Chondrocyte (in vitro differentiated cells): Measurements from ENCODE around the gene TMTC2. TPM values are rescaled to one million over a fixed set of nuclear protein-coding genes. Genes with fewer than 3 reads are reported as not detected.

Experiments
- DNase-seq: peaks from one replicate; pipeline ENCODE4 v3.0.0; 2021; ENCODE audit warnings: mixed read lengths, low spot score
- H3K27ac Mint-ChIP-seq: one replicate; pipeline ENCODE4 v1.8.0; 2021; ENCODE audit warnings: mild to moderate bottlenecking, moderate library complexity, mixed read lengths; ENCODE audit not compliant: unreplicated experiment
- H3K27me3 Mint-ChIP-seq: 2 replicates; pipeline ENCODE4 v1.8.0; 2021; ENCODE audit warnings: low read depth, mixed read lengths
- H3K36me3 Mint-ChIP-seq: 2 replicates; pipeline ENCODE4 v1.8.0; 2021; ENCODE audit warnings: low read depth, mixed read lengths
- H3K4me1 Mint-ChIP-seq: 2 replicates; pipeline ENCODE4 v1.8.0; 2021; ENCODE audit warnings: low read depth, mild to moderate bottlenecking, mixed read lengths
- H3K4me3 Mint-ChIP-seq: one replicate; pipeline ENCODE4 v1.8.0; 2021; ENCODE audit warnings: mild to moderate bottlenecking, moderate library complexity, mixed read lengths; ENCODE audit not compliant: unreplicated experiment
- H3K9me3 Mint-ChIP-seq: 2 replicates; pipeline ENCODE4 v1.8.0; 2021; ENCODE audit warnings: low read depth, mixed read lengths
- total RNA-seq: library from RNA; stranded (reverse); gene quantifications from 3 replicates; pipeline ENCODE4 v1.2.1, GENCODE V29; 2021
- TF ChIP-seq, protein P1 (sequence below): fragments of 200-600 bp; sonication (generic); IDR thresholded peaks from 2 replicates; pipeline ENCODE4 v1.5.0; 2021; ENCODE audit warnings: antibody characterized with exemption, mild to moderate bottlenecking, moderate library complexity

Gene TMTC2
- total RNA-seq, 1 donor from 2014 or later: 1.4 TPM

DNA sequence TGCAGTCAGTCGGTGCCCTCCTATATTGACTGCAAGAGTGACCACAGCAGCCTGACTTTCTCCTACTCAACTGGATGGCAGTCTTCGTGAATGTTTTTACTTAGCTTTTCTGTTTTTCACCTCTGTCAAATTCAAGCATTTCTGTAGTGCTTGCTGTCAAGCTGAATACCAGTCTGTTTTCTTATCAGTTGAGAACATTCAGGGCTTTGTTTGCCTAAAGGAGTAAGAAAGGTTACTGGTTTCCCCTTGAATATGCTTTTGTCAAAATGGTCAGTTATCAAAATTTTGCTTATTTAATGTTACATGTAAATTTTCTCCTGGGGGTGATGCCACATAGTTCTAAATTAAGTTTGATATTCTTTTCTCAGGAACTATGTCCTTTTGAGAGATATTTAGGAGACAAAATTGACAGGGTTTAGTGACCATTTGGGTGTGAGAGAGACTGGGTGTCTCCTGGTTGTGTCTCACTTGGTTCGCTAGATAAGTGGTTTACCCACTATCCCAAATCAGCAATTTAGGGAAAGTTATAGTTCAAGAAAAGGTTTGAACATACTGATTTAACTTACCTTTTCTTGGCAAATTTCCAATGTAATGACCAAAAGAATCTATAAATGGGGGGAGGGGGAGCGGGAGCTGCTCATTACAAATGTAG, 366.3 kb downstream of the TMTC2 start:
- Mint-ChIP-seq H3K27ac (no peak overlapping the region), H3K4me1 (peaks cover 3% of the 10 kb centered on the region), H3K9me3 (peaks cover 2% of the 10 kb centered on the region), H3K36me3 (no peaks in the 10 kb centered on the region), H3K4me3 (no peak overlapping the region), H3K27me3 (no peaks in the 10 kb centered on the region)
- TF ChIP-seq, protein P1, sequence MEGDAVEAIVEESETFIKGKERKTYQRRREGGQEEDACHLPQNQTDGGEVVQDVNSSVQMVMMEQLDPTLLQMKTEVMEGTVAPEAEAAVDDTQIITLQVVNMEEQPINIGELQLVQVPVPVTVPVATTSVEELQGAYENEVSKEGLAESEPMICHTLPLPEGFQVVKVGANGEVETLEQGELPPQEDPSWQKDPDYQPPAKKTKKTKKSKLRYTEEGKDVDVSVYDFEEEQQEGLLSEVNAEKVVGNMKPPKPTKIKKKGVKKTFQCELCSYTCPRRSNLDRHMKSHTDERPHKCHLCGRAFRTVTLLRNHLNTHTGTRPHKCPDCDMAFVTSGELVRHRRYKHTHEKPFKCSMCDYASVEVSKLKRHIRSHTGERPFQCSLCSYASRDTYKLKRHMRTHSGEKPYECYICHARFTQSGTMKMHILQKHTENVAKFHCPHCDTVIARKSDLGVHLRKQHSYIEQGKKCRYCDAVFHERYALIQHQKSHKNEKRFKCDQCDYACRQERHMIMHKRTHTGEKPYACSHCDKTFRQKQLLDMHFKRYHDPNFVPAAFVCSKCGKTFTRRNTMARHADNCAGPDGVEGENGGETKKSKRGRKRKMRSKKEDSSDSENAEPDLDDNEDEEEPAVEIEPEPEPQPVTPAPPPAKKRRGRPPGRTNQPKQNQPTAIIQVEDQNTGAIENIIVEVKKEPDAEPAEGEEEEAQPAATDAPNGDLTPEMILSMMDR: no peak
- no peak for DNase-seq

DNA sequence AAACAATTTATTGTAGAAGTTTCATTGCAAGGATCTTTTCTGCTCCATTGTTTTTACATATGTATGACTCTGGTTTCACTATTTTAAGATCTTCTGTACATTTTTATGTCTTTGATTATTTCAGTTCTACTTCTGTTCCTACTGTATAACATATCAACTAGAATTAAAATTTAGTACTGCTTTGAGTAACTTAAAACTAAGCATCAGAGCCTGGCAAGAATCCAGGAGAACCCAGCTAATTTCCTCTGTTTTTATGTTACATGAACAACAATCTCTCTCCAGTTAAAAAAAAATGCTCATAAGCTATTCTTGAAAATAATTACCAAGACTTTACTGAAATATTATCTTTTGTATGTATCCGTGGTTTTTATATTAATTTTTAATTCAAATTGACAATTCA, 370.7 kb downstream of the TMTC2 start:
- no peak for DNase-seq
- H3K27me3 Mint-ChIP-seq: no peaks in the 10 kb centered on the region
- no peaks in the 10 kb centered on the region for H3K9me3 Mint-ChIP-seq
- no peaks in the 10 kb centered on the region for H3K36me3 Mint-ChIP-seq
- no peak overlapping the region for H3K27ac Mint-ChIP-seq
- TF ChIP-seq, protein P1: no peak
- H3K4me3 Mint-ChIP-seq: no peak overlapping the region
- no peaks in the 10 kb centered on the region for H3K4me1 Mint-ChIP-seq

DNA sequence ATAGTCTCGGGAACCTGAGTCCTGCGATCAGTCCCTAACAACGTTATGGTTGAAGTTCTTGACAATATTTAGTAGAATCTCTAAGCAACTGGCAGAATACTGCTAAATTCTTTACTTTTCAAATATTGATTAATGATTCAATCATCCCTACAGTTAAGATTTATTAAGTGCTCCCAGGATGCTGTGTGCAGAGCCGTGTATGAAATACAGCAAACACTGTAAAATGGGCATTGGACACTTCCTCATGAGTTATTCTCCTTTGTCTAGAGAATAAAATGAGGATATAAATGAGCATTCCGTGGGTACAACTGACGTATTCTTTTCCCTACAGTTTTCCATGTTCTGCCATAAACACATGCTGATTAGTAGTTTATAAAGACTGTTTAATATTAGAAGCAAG, 372.4 kb downstream of the TMTC2 start:
- Mint-ChIP-seq H3K9me3 (no peaks in the 10 kb centered on the region), H3K4me3 (no peak overlapping the region), H3K36me3 (no peaks in the 10 kb centered on the region), H3K4me1 (no peaks in the 10 kb centered on the region), H3K27ac (no peak overlapping the region), H3K27me3 (no peaks in the 10 kb centered on the region)
- no peak for DNase-seq
- TF ChIP-seq, protein P1: no peak

DNA sequence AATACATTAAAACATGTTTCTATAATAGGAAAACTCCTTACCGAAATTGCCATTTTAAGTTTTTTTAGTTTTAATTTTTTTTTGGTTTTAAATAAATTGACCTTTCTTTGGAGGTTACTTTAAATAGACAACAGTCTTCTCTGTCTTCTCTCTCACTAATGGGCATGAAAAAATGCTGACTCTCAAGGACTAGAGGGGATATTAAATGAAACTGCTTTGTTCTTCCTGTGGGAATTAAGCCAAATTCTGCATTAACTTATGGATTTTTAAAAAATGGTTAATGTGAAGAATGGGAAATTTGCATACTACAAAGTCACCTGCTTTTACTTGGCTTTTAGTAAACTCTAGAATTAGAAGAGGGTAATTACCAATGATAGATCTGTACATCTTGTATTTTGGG, 378.9 kb downstream of the TMTC2 start:
- Mint-ChIP-seq H3K36me3 (no peaks in the 10 kb centered on the region), H3K4me3 (no peak overlapping the region), H3K27me3 (no peaks in the 10 kb centered on the region), H3K27ac (no peak overlapping the region), H3K9me3 (peaks cover 12% of the 10 kb centered on the region), H3K4me1 (no peaks in the 10 kb centered on the region)
- TF ChIP-seq, protein P1: no peak
- DNase-seq: no peak

DNA sequence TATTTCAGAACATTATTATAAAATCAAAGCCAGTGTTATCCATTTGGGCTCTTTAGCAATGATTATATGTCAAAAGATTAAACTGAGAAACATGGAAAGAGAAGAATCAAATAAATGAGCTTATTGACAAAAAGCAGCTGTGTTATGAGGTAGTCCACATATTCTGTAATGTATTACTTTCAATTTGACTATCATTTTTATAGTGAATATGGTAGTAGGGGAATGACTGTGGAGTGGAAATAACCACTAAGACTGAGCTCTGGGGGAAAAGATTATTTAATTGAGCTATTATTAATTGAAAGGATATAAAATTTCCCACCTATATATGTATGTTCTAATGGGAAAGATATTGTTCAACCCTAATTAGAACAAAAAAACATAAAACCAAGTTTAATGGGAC, 381.3 kb downstream of the TMTC2 start:
- Mint-ChIP-seq H3K27me3 (no peaks in the 10 kb centered on the region), H3K4me1 (no peaks in the 10 kb centered on the region), H3K9me3 (peaks cover 29% of the 10 kb centered on the region), H3K36me3 (peaks cover 5% of the 10 kb centered on the region), H3K4me3 (no peak overlapping the region), H3K27ac (no peak overlapping the region)
- DNase-seq: no peak
- TF ChIP-seq, protein P1: no peak
